H1 (cell line): ENCODE results near the gene RPL19. TPM values are rescaled to one million over a fixed set of nuclear protein-coding genes. Genes with fewer than 3 reads are reported as not detected.

Experiments used
- CTCF ChIA-PET: fragments of 300-600 bp; sonication (Branson Sonifier 250); formaldehyde crosslinking; loops from one replicate; lab custom pipeline; 2021; ENCODE audit not compliant: partially characterized antibody; lab: Charles Lee
- POLR2A ChIA-PET: fragments of 300-600 bp; sonication (Branson Sonifier 250); formaldehyde crosslinking; loops from one replicate; lab custom pipeline; 2021; ENCODE audit warnings: inconsistent platforms; ENCODE audit not compliant: partially characterized antibody; lab: Charles Lee
- DNase-seq, 2 experiments: peaks; one replicate each; pipeline versions ENCODE4 v3.0.0 to v3.0.0-alpha.2; 2010 to 2022; ENCODE audit warnings: low spot score in 2 of 2, low read depth in 1 of 2, mixed read lengths in 1 of 2
- FAIRE-seq: peaks from 2 replicates; lab custom pipeline; 2011; peaks lifted over from hg19 to GRCh38; lab: Jason Lieb, UNC
- H2AFZ ChIP-seq: 2 replicates; pipeline ENCODE4 v1.8.1; 2012; ENCODE audit warnings: low read length, inconsistent platforms
- H2AK5ac ChIP-seq: 2 replicates; pipeline ENCODE4 v1.6.1; 2013; ENCODE audit warnings: low read depth, low read length
- H2BK120ac ChIP-seq: replicated peaks from 2 replicates; pipeline ENCODE3; 2013; ENCODE audit warnings: low read depth, low read length, inconsistent platforms
- H2BK12ac ChIP-seq: 2 replicates; pipeline ENCODE4 v1.6.1; 2013; ENCODE audit warnings: low read depth, low read length
- H2BK15ac ChIP-seq: 2 replicates; pipeline ENCODE4 v1.6.1; 2013; ENCODE audit warnings: low read length
- H2BK20ac ChIP-seq: 2 replicates; pipeline ENCODE4 v1.6.1; 2013; ENCODE audit warnings: low read length
- H2BK5ac ChIP-seq: 2 replicates; pipeline ENCODE4 v1.6.1; 2013; ENCODE audit warnings: low read depth, low read length
- H3K14ac ChIP-seq: 2 replicates; pipeline ENCODE4 v1.6.1; 2013; ENCODE audit warnings: inconsistent platforms; ENCODE audit not compliant: insufficient read length
- H3K18ac ChIP-seq: 2 replicates; pipeline ENCODE4 v1.6.1; 2013; ENCODE audit warnings: low read length; ENCODE audit errors: extremely low read depth
- H3K23ac ChIP-seq: 2 replicates; pipeline ENCODE4 v1.6.1; 2013; ENCODE audit warnings: inconsistent platforms; ENCODE audit not compliant: insufficient read length
- H3K23me2 ChIP-seq: 2 replicates; pipeline ENCODE4 v1.6.1; 2013; ENCODE audit warnings: low read depth, low read length
- H3K27ac ChIP-seq: 2 replicates; pipeline ENCODE4 v1.6.1; 2011; ENCODE audit warnings: low read depth, low read length, inconsistent platforms
- H3K27me3 ChIP-seq, 4 experiments: replicated peaks in 1 of 4; 1 replicate in 1 of 4; 2 replicates in 3 of 4; pipeline versions ENCODE4 v1.6.1 to v1.8.1; 2011 to 2013; ENCODE audit warnings: low read length in 3 of 4, mild to moderate bottlenecking in 3 of 4, inconsistent platforms in 2 of 4, mixed read lengths in 2 of 4, moderate library complexity in 1 of 4; ENCODE audit not compliant: control insufficient read depth in 3 of 4, insufficient read depth in 3 of 4; ENCODE audit errors: extremely low read depth in 1 of 4
- H3K36me3 ChIP-seq, 4 experiments: 2 replicates each; pipeline versions ENCODE4 v1.6.1 to v1.8.1; 2011 to 2013; ENCODE audit warnings: mild to moderate bottlenecking in 4 of 4, low read length in 3 of 4, moderate library complexity in 2 of 4, control low read depth in 1 of 4, inconsistent platforms in 1 of 4; ENCODE audit not compliant: insufficient read depth in 4 of 4, control insufficient read depth in 2 of 4
- H3K4ac ChIP-seq: replicated peaks from 2 replicates; pipeline ENCODE3; 2013; ENCODE audit warnings: low read length, low read depth, mixed read lengths, inconsistent platforms; ENCODE audit not compliant: insufficient read length
- H3K4me1 ChIP-seq, 4 experiments: replicated peaks in 1 of 4; 1 replicate in 1 of 4; 2 replicates in 3 of 4; pipeline versions ENCODE4 v1.6.1 to v1.8.1; 2011 to 2013; ENCODE audit warnings: low read length in 3 of 4, inconsistent platforms in 2 of 4, mixed read lengths in 1 of 4; ENCODE audit not compliant: insufficient read depth in 4 of 4, control insufficient read depth in 3 of 4
- H3K4me2 ChIP-seq, 2 experiments: 2 replicates each; pipeline versions ENCODE4 v1.6.1 to v1.8.1; 2011 to 2013; ENCODE audit warnings: low read depth in 2 of 2, low read length in 2 of 2, control low read depth in 1 of 2, inconsistent platforms in 1 of 2, mild to moderate bottlenecking in 1 of 2; ENCODE audit not compliant: insufficient read depth in 1 of 2
- H3K4me3 ChIP-seq, 4 experiments: fragments of 200-600, 300-600 bp in 1 of 4; sonication (generic), shearing (Covaris generic), sonication (Bioruptor Twin) in 1 of 4; 2 replicates each; pipeline versions ENCODE4 v1.5.1 to v1.8.1; 2011 to 2016; ENCODE audit warnings: low read length in 4 of 4, low read depth in 3 of 4, control low read depth in 2 of 4, inconsistent platforms in 2 of 4, mild to moderate bottlenecking in 2 of 4, mixed read lengths in 1 of 4, moderate library complexity in 1 of 4; ENCODE audit not compliant: insufficient read depth in 2 of 4; ENCODE audit errors: extremely low read depth in 1 of 4
- H3K56ac ChIP-seq: replicated peaks from 2 replicates; pipeline ENCODE3; 2013; ENCODE audit warnings: low read depth, mild to moderate bottlenecking, mixed read lengths, low read length, inconsistent platforms; ENCODE audit not compliant: insufficient read length
- H3K79me1 ChIP-seq: 2 replicates; pipeline ENCODE4 v1.6.1; 2013; ENCODE audit warnings: low read depth, low read length, control low read depth
- H3K79me2 ChIP-seq, 2 experiments: 2 replicates each; pipeline versions ENCODE4 v1.6.1 to v1.8.1; 2012 to 2013; ENCODE audit warnings: low read length in 2 of 2, mild to moderate bottlenecking in 2 of 2, inconsistent platforms in 1 of 2; ENCODE audit not compliant: insufficient read depth in 2 of 2, control insufficient read depth in 1 of 2
- H3K9ac ChIP-seq, 4 experiments: replicated peaks in 1 of 4; 1 replicate in 1 of 4; 2 replicates in 3 of 4; pipeline versions ENCODE4 v1.6.1 to v1.8.1; 2011 to 2013; ENCODE audit warnings: low read depth in 3 of 4, low read length in 3 of 4, control low read depth in 2 of 4, mild to moderate bottlenecking in 2 of 4, moderate library complexity in 2 of 4, inconsistent platforms in 1 of 4; ENCODE audit errors: extremely low read depth in 1 of 4
- H3K9me3 ChIP-seq, 2 experiments: 2 replicates each; pipeline versions ENCODE4 v1.6.1 to v1.8.1; 2012 to 2013; ENCODE audit warnings: mild to moderate bottlenecking in 2 of 2, moderate library complexity in 2 of 2, control low read depth in 1 of 2, inconsistent platforms in 1 of 2, low read depth in 1 of 2, low read length in 1 of 2, mixed read lengths in 1 of 2; ENCODE audit not compliant: insufficient read depth in 2 of 2
- H4K20me1 ChIP-seq, 2 experiments: replicated peaks in 1 of 2; 2 replicates each; pipeline versions ENCODE3 to v1.8.1; 2011 to 2013; ENCODE audit warnings: inconsistent platforms in 2 of 2, low read length in 2 of 2, mild to moderate bottlenecking in 1 of 2; ENCODE audit not compliant: insufficient read depth in 2 of 2, control insufficient read depth in 1 of 2
- H4K5ac ChIP-seq: 2 replicates; pipeline ENCODE4 v1.6.1; 2013; ENCODE audit warnings: low read length, low read depth, mixed read lengths, inconsistent platforms; ENCODE audit not compliant: insufficient read length
- H4K8ac ChIP-seq: 2 replicates; pipeline ENCODE4 v1.8.0; 2013; ENCODE audit warnings: mild to moderate bottlenecking, moderate library complexity, low read length, inconsistent platforms; ENCODE audit not compliant: insufficient read depth; ENCODE audit errors: extremely low read depth
- H4K91ac ChIP-seq: replicated peaks from 2 replicates; pipeline ENCODE3; 2013; ENCODE audit warnings: low read length, mixed read lengths, inconsistent platforms; ENCODE audit not compliant: insufficient read length
- ASH2L ChIP-seq: fragments of 200-600, 300-600 bp; sonication (generic); IDR thresholded peaks from one replicate; pipeline ENCODE4 v1.7.1; 2017; ENCODE audit warnings: low read length
- CHD2 ChIP-seq: IDR thresholded peaks from 2 replicates; pipeline ENCODE4 v1.6.1; 2012; ENCODE audit warnings: low read length, improper control_type of control experiment
- CTCF ChIP-seq, 3 experiments: IDR thresholded peaks; 1 replicate in 2 of 3; 2 replicates in 1 of 3; pipeline versions ENCODE4 v1.5.1 to v1.6.1; 2011; ENCODE audit warnings: low read length in 3 of 3, mild to moderate bottlenecking in 3 of 3, inconsistent platforms in 2 of 3, low read depth in 1 of 3, moderate library complexity in 1 of 3; ENCODE audit not compliant: insufficient read depth in 1 of 3; ENCODE audit errors: control extremely low read depth in 1 of 3
- JUND ChIP-seq: IDR thresholded peaks from 2 replicates; pipeline ENCODE4 v1.6.1; 2011; ENCODE audit warnings: mild to moderate bottlenecking, improper control_type of control experiment, low read length
- NRF1 ChIP-seq: IDR thresholded peaks from 2 replicates; pipeline ENCODE4 v1.6.1; 2011; ENCODE audit warnings: mild to moderate bottlenecking, low read depth, low read length, improper control_type of control experiment
- RAD21 ChIP-seq, 2 experiments: IDR thresholded peaks in 1 of 2; conservative IDR thresholded peaks in 1 of 2; 2 replicates each; pipeline ENCODE4 v1.6.1; 2011; ENCODE audit warnings: low read depth in 2 of 2, low read length in 2 of 2, improper control_type of control experiment in 1 of 2, inconsistent platforms in 1 of 2, mild to moderate bottlenecking in 1 of 2, moderate library complexity in 1 of 2
- RBBP5 ChIP-seq: IDR thresholded peaks from 2 replicates; pipeline ENCODE4 v1.7.1; 2012; ENCODE audit warnings: low read depth, mild to moderate bottlenecking, inconsistent platforms, low read length, moderate library complexity, borderline replicate concordance
- SAP30 ChIP-seq: fragments of 300-600 bp; sonication (generic); IDR thresholded peaks from 2 replicates; pipeline ENCODE4 v1.7.1; 2012; ENCODE audit warnings: low read length, moderate library complexity, mild to moderate bottlenecking, inconsistent platforms; ENCODE audit not compliant: insufficient read depth, insufficient replicate concordance
- SIRT6 ChIP-seq: IDR thresholded peaks from one replicate; pipeline ENCODE4 v1.7.1; 2012; ENCODE audit warnings: low read length, inconsistent platforms
- SP2 ChIP-seq: IDR thresholded peaks from 2 replicates; pipeline ENCODE4 v1.6.1; 2012; ENCODE audit warnings: mild to moderate bottlenecking, low read length, inconsistent platforms
- WGBS, 2 experiments: shearing (Covaris generic) in 1 of 2; methylation state at CpG; one replicate each; pipeline versions ENCODE4 v1.1.6 to v1.1.7; 2013 to 2015; ENCODE audit warnings: low lambda C conversion rate in 2 of 2, mixed read lengths in 2 of 2, inconsistent platforms in 1 of 2, low coverage in 1 of 2, missing lambda C conversion rate in 1 of 2; ENCODE audit not compliant: insufficient replicate concordance in 2 of 2, insufficient coverage in 1 of 2, insufficient read length in 1 of 2; ENCODE audit errors: extremely low coverage in 1 of 2, missing lambda C conversion rate in 1 of 2; 5-methylcytosine and 5-hydroxymethylcytosine counted together
- polyA plus RNA-seq, 7 experiments: library from polyadenylated mRNA; depleted of rRNA in 3 of 7; stranded (reverse) in 5 of 7; unstranded in 2 of 7; fragments of >200 nt in 5 of 7; fragments of 200-250 nt in 2 of 7; gene quantifications; 1 replicate in 5 of 7; 2 replicates in 1 of 7; 4 replicates in 1 of 7; pipeline versions ENCODE4 v1.2.1 to v1.2.3, GENCODE V29; 2011 to 2013; ENCODE audit warnings: missing spikeins in 2 of 7, mixed read lengths in 2 of 7
- total RNA-seq: library from RNA; stranded (reverse); fragmentation: NEBNext Ultra II Directional; extraction: Animal tissue kit (Norgen Biotek cat#: 25700); gene quantifications from 2 replicates; pipeline ENCODE4 v1.2.1, GENCODE V29; 2021

Gene RPL19
- total and polyA plus RNA-seq, 2 of the 8 experiments (the other 6 are each of a cell fraction or from before 2014, with no cell fraction given), result 2,108 to 2,182 TPM

GRCh38 chr17:39164675-39165143 is 35.4 kb upstream of the RPL19 start:
- Histone ChIP-seq H2BK15ac (no peak overlapping the region), H3K27ac (no peak overlapping the region), H2AK5ac (no peak overlapping the region), H3K9me3 (no peaks in the 10 kb centered on the region), H3K79me2 (no peaks in the 10 kb centered on the region), H3K23ac (no peak overlapping the region), H3K4me2 (peak overlapping the region; percentile 95 to 96), H3K9ac (no peak overlapping the region), H3K14ac (no peak overlapping the region), H4K8ac (peak overlapping the region; percentile 39; the same call in 1 of the 2 replicates), H3K79me1 (no peaks in the 10 kb centered on the region), H3K56ac (no peak overlapping the region), H2BK20ac (no peak overlapping the region), H3K27me3 (peaks cover 14 to 31% (median 25%) of the 10 kb centered on the region in 4 experiments), H3K36me3 (no peaks in the 10 kb centered on the region), H3K4me3 (peak overlapping the region; percentile 58 to 84 (median 77)), H2AFZ (peak overlapping the region; percentile 96), H2BK12ac (no peak overlapping the region), H2BK120ac (no peak overlapping the region), H3K4ac (no peak overlapping the region), H4K91ac (no peak overlapping the region), H2BK5ac (no peak overlapping the region), H4K20me1 (no peaks in the 10 kb centered on the region), H3K4me1 (peaks cover 0 to 8% (median 6%) of the 10 kb centered on the region in 4 experiments; a peak in 5 of 7 replicates), H3K18ac (peak overlapping the region; percentile 44; the same call in 1 of the 2 replicates), H4K5ac (no peak overlapping the region), H3K23me2 (peaks cover 12% of the 10 kb centered on the region; the same call in 1 of the 2 replicates)
- 2% methylated on average over 15 of the region's 15 CpGs; no CpG with 5 or more reads in 1 of the 2 experiments for WGBS, 2 experiments
- ChIA-PET POLR2A (interaction anchor here (0.7 to 3.9 kb wide), 8 partner anchors 9 to 193 kb away, joined by 3 to 35 read pairs (median 5); partner anchors contain the start of gene RPL19), CTCF (interaction anchor here (0.6 to 10.8 kb wide), 46 partner anchors 10 to 667 kb away, joined by 3 to 151 read pairs (median 4); partner anchors contain the start of genes LASP1NB and RPL19)
- DNase-seq (peak; percentile 90 to 91), FAIRE-seq (peak; percentile 88)
- TF ChIP-seq SAP30 (peak; percentile 23), NRF1 (no peak), SIRT6 (no peak), JUND (no peak), RAD21 (IDR thresholded peaks at IDR 0.05 in 1 of 2, conservative IDR thresholded peaks at IDR 0.05 in 1 of 2; ENCODE audit: low read depth in 2 of 2, low read length in 2 of 2) (peak; percentile 58 to 67), ASH2L (peak; percentile 43), SP2 (peak; percentile 48), CTCF (IDR thresholded peaks at IDR 0.05; ENCODE audit: control extremely low read depth in 1 of 3, insufficient read depth in 1 of 3, low read depth in 1 of 3, low read length in 3 of 3) (peak; percentile 85 to 98 (median 95)), CHD2 (peak; percentile 75; the same call in 1 of the 2 replicates), RBBP5 (0 out of 2 replicates have a peak, but pooled peaks have one; percentile 46)
